VCaP (cell line): ENCODE results near the gene ZNF578.
"Not testable (repeated sequence)": the region's sequence is repeated elsewhere in the genome, so short reads cannot be mapped to it uniquely, and the experiment has no call there.

Experiments used
- H3K27ac ChIP-seq: fragments of 450-650 bp; 2 replicates; pipeline ENCODE4 v1.5.1; 2017
- CTCF ChIP-seq: fragments of 450-650 bp; conservative IDR thresholded peaks from 2 replicates; pipeline ENCODE4 v1.5.1; 2017; ENCODE audit warnings: mild to moderate bottlenecking, moderate library complexity

Gene ZNF578

GRCh38 chr19:52524086-52524485 lies 70.7 kb downstream of the ZNF578 start:
- no peak overlapping the region for H3K27ac ChIP-seq
- no peak for TF ChIP-seq CTCF

GRCh38 chr19:52527134-52527955 lies 74.0 kb downstream of the ZNF578 start, which contains the start of gene ZNF808:
TSS of gene ZNF808 (plus strand) at chr19:52527668. CDS start at chr19:52543285, 15,617 bp downstream.
- TF ChIP-seq CTCF = peak; percentile 80
- H3K27ac ChIP-seq = peak within 1 kb of the TSS; percentile 91

GRCh38 chr19:52527956-52528351 lies 74.6 kb downstream of the ZNF578 start:
- H3K27ac ChIP-seq = peak overlapping the region; percentile 91
- TF ChIP-seq CTCF = no peak

- no peak for TF ChIP-seq CTCF
- H3K27ac ChIP-seq = no peak overlapping the region
Measured at GRCh38 chr19:52532480-52532879, 79.1 kb downstream of the ZNF578 start.

- H3K27ac ChIP-seq = no peak overlapping the region
- TF ChIP-seq CTCF = no peak
Measured at GRCh38 chr19:52533901-52534300, 80.5 kb downstream of the ZNF578 start.

- H3K27ac ChIP-seq = not testable (repeated sequence)
Measured at GRCh38 chr19:52535385-52535770, 82.0 kb downstream of the ZNF578 start.

- no peak for TF ChIP-seq CTCF
- H3K27ac ChIP-seq = no peak overlapping the region
Measured at GRCh38 chr19:52535771-52536447, 82.6 kb downstream of the ZNF578 start.

GRCh38 chr19:52536448-52536800 lies 83.1 kb downstream of the ZNF578 start:
- no peak for TF ChIP-seq CTCF
- no peak overlapping the region for H3K27ac ChIP-seq

- H3K27ac ChIP-seq = not testable (repeated sequence)
Measured at GRCh38 chr19:52538815-52539214, 85.5 kb downstream of the ZNF578 start.

- H3K27ac ChIP-seq = not testable (repeated sequence)
Measured at GRCh38 chr19:52541176-52541575, 87.8 kb downstream of the ZNF578 start.
